Measurements from ENCODE around the gene CNTNAP2.
A peak's percentile ranks its signal among the peaks of the same experiment; 100 is the strongest.

Gene CNTNAP2

GRCh38 chr7:146116521-146117222, at the start of gene CNTNAP2:
TSS of gene CNTNAP2 (plus strand) at chr7:146116801. CDS start at chr7:146116877, 76 bp downstream.
- Histone ChIP-seq H3K27me3 (ENCODE audit: control insufficient read depth in 2 of 2, insufficient read depth in 2 of 2, low read length in 2 of 2) (peaks cover 2 to 8% of the 10 kb centered on the region in 2 donors), H3K27ac (ENCODE audit: low read depth in 2 of 2, low read length in 2 of 2) (no peak within 1 kb of the TSS), H3K9me3 (ENCODE audit: control insufficient read depth in 2 of 2, low read length in 2 of 2) (no peaks in the 10 kb centered on the region), H3K9ac (ENCODE audit: low read depth in 1 of 2, low read length in 2 of 2) (no peak within 1 kb of the TSS), H3K4me3 (ENCODE audit: low read length in 2 of 2) (peak within 1 kb of the TSS in 1 of 2 donors; percentile 23), H3K4me1 (ENCODE audit: control insufficient read depth in 2 of 2, insufficient read depth in 2 of 2, low read length in 2 of 2) (peaks cover 0 to 3% of the 10 kb centered on the region in 2 donors), H3K36me3 (ENCODE audit: control insufficient read depth in 2 of 2, insufficient read depth in 2 of 2, low read length in 2 of 2) (no peaks in the 10 kb centered on the region)

GRCh38 chr7:146067880-146068279, 48.7 kb upstream of the CNTNAP2 start:
- Histone ChIP-seq H3K9ac (ENCODE audit: low read depth in 1 of 2, low read length in 2 of 2) (no peak overlapping the region), H3K9me3 (ENCODE audit: control insufficient read depth in 2 of 2, low read length in 2 of 2) (no peaks in the 10 kb centered on the region), H3K27ac (ENCODE audit: low read depth in 2 of 2, low read length in 2 of 2) (no peak overlapping the region), H3K4me3 (ENCODE audit: low read length in 2 of 2) (no peak overlapping the region), H3K27me3 (ENCODE audit: control insufficient read depth in 2 of 2, insufficient read depth in 2 of 2, low read length in 2 of 2) (no peaks in the 10 kb centered on the region), H3K4me1 (ENCODE audit: control insufficient read depth in 2 of 2, insufficient read depth in 2 of 2, low read length in 2 of 2) (no peaks in the 10 kb centered on the region), H3K36me3 (ENCODE audit: control insufficient read depth in 2 of 2, insufficient read depth in 2 of 2, low read length in 2 of 2) (no peaks in the 10 kb centered on the region)

- Histone ChIP-seq H3K9ac (ENCODE audit: low read depth in 1 of 2, low read length in 2 of 2) (no peak overlapping the region), H3K9me3 (ENCODE audit: control insufficient read depth in 2 of 2, low read length in 2 of 2) (no peaks in the 10 kb centered on the region), H3K27me3 (ENCODE audit: control insufficient read depth in 2 of 2, insufficient read depth in 2 of 2, low read length in 2 of 2) (no peaks in the 10 kb centered on the region), H3K4me3 (ENCODE audit: low read length in 2 of 2) (no peak overlapping the region), H3K4me1 (ENCODE audit: control insufficient read depth in 2 of 2, insufficient read depth in 2 of 2, low read length in 2 of 2) (no peaks in the 10 kb centered on the region), H3K27ac (ENCODE audit: low read depth in 2 of 2, low read length in 2 of 2) (no peak overlapping the region), H3K36me3 (ENCODE audit: control insufficient read depth in 2 of 2, insufficient read depth in 2 of 2, low read length in 2 of 2) (no peaks in the 10 kb centered on the region)
Observed at GRCh38 chr7:146074195-146074765, 42.3 kb upstream of the CNTNAP2 start.

- H3K4me1 ChIP-seq (ENCODE audit: control insufficient read depth in 2 of 2, insufficient read depth in 2 of 2, low read length in 2 of 2), result no peaks in the 10 kb centered on the region
Observed at GRCh38 chr7:146076344-146076743, 40.3 kb upstream of the CNTNAP2 start.

GRCh38 chr7:146084086-146084485, 32.5 kb upstream of the CNTNAP2 start:
- Histone ChIP-seq H3K4me3 (ENCODE audit: low read length in 2 of 2) (no peak overlapping the region), H3K36me3 (ENCODE audit: control insufficient read depth in 2 of 2, insufficient read depth in 2 of 2, low read length in 2 of 2) (no peaks in the 10 kb centered on the region), H3K9me3 (ENCODE audit: control insufficient read depth in 2 of 2, low read length in 2 of 2) (no peaks in the 10 kb centered on the region), H3K4me1 (ENCODE audit: control insufficient read depth in 2 of 2, insufficient read depth in 2 of 2, low read length in 2 of 2) (no peaks in the 10 kb centered on the region), H3K27me3 (ENCODE audit: control insufficient read depth in 2 of 2, insufficient read depth in 2 of 2, low read length in 2 of 2) (no peaks in the 10 kb centered on the region), H3K9ac (ENCODE audit: low read depth in 1 of 2, low read length in 2 of 2) (no peak overlapping the region), H3K27ac (ENCODE audit: low read depth in 2 of 2, low read length in 2 of 2) (no peak overlapping the region)

More at GRCh38 chr7:146076344-146076743, 40.3 kb upstream of the CNTNAP2 start:
- H3K27me3 ChIP-seq (ENCODE audit: control insufficient read depth in 2 of 2, insufficient read depth in 2 of 2, low read length in 2 of 2), result no peaks in the 10 kb centered on the region
- no peaks in the 10 kb centered on the region for H3K36me3 ChIP-seq (ENCODE audit: control insufficient read depth in 2 of 2, insufficient read depth in 2 of 2, low read length in 2 of 2)
- no peak overlapping the region for H3K27ac ChIP-seq (ENCODE audit: low read depth in 2 of 2, low read length in 2 of 2)
- H3K9ac ChIP-seq (ENCODE audit: low read depth in 1 of 2, low read length in 2 of 2), result no peak overlapping the region
- H3K9me3 ChIP-seq (ENCODE audit: control insufficient read depth in 2 of 2, low read length in 2 of 2), result no peaks in the 10 kb centered on the region
- no peak overlapping the region for H3K4me3 ChIP-seq (ENCODE audit: low read length in 2 of 2)

- no peaks in the 10 kb centered on the region for H3K27me3 ChIP-seq (ENCODE audit: control insufficient read depth in 2 of 2, insufficient read depth in 2 of 2, low read length in 2 of 2)
- H3K4me1 ChIP-seq (ENCODE audit: control insufficient read depth in 2 of 2, insufficient read depth in 2 of 2, low read length in 2 of 2), result no peaks in the 10 kb centered on the region
- no peaks in the 10 kb centered on the region for H3K36me3 ChIP-seq (ENCODE audit: control insufficient read depth in 2 of 2, insufficient read depth in 2 of 2, low read length in 2 of 2)
- H3K27ac ChIP-seq (ENCODE audit: low read depth in 2 of 2, low read length in 2 of 2), result no peak overlapping the region
- no peak overlapping the region for H3K4me3 ChIP-seq (ENCODE audit: low read length in 2 of 2)
- no peak overlapping the region for H3K9ac ChIP-seq (ENCODE audit: low read depth in 1 of 2, low read length in 2 of 2)
- no peaks in the 10 kb centered on the region for H3K9me3 ChIP-seq (ENCODE audit: control insufficient read depth in 2 of 2, low read length in 2 of 2)
Observed at GRCh38 chr7:146090023-146090645, 26.5 kb upstream of the CNTNAP2 start.

GRCh38 chr7:146094356-146094755, 22.2 kb upstream of the CNTNAP2 start:
- Histone ChIP-seq H3K9ac (ENCODE audit: low read depth in 1 of 2, low read length in 2 of 2) (no peak overlapping the region), H3K9me3 (ENCODE audit: control insufficient read depth in 2 of 2, low read length in 2 of 2) (no peaks in the 10 kb centered on the region), H3K4me3 (ENCODE audit: low read length in 2 of 2) (no peak overlapping the region)

GRCh38 chr7:146096994-146097393, 19.6 kb upstream of the CNTNAP2 start:
- H3K36me3 ChIP-seq (ENCODE audit: control insufficient read depth in 2 of 2, insufficient read depth in 2 of 2, low read length in 2 of 2), result no peaks in the 10 kb centered on the region
- no peaks in the 10 kb centered on the region for H3K4me1 ChIP-seq (ENCODE audit: control insufficient read depth in 2 of 2, insufficient read depth in 2 of 2, low read length in 2 of 2)
- H3K27me3 ChIP-seq (ENCODE audit: control insufficient read depth in 2 of 2, insufficient read depth in 2 of 2, low read length in 2 of 2), result no peaks in the 10 kb centered on the region
- H3K27ac ChIP-seq (ENCODE audit: low read depth in 2 of 2, low read length in 2 of 2), result no peak overlapping the region
- no peak overlapping the region for H3K4me3 ChIP-seq (ENCODE audit: low read length in 2 of 2)
- no peaks in the 10 kb centered on the region for H3K9me3 ChIP-seq (ENCODE audit: control insufficient read depth in 2 of 2, low read length in 2 of 2)
- H3K9ac ChIP-seq (ENCODE audit: low read depth in 1 of 2, low read length in 2 of 2), result no peak overlapping the region

More at GRCh38 chr7:146094356-146094755, 22.2 kb upstream of the CNTNAP2 start:
- no peaks in the 10 kb centered on the region for H3K4me1 ChIP-seq (ENCODE audit: control insufficient read depth in 2 of 2, insufficient read depth in 2 of 2, low read length in 2 of 2)
- H3K36me3 ChIP-seq (ENCODE audit: control insufficient read depth in 2 of 2, insufficient read depth in 2 of 2, low read length in 2 of 2), result no peaks in the 10 kb centered on the region
- no peaks in the 10 kb centered on the region for H3K27me3 ChIP-seq (ENCODE audit: control insufficient read depth in 2 of 2, insufficient read depth in 2 of 2, low read length in 2 of 2)
- H3K27ac ChIP-seq (ENCODE audit: low read depth in 2 of 2, low read length in 2 of 2), result no peak overlapping the region

GRCh38 chr7:146106319-146106718, 10.3 kb upstream of the CNTNAP2 start:
- Histone ChIP-seq H3K4me1 (ENCODE audit: control insufficient read depth in 2 of 2, insufficient read depth in 2 of 2, low read length in 2 of 2) (no peaks in the 10 kb centered on the region), H3K4me3 (ENCODE audit: low read length in 2 of 2) (no peak overlapping the region), H3K27ac (ENCODE audit: low read depth in 2 of 2, low read length in 2 of 2) (no peak overlapping the region), H3K9ac (ENCODE audit: low read depth in 1 of 2, low read length in 2 of 2) (no peak overlapping the region), H3K9me3 (ENCODE audit: control insufficient read depth in 2 of 2, low read length in 2 of 2) (no peaks in the 10 kb centered on the region), H3K27me3 (ENCODE audit: control insufficient read depth in 2 of 2, insufficient read depth in 2 of 2, low read length in 2 of 2) (no peaks in the 10 kb centered on the region), H3K36me3 (ENCODE audit: control insufficient read depth in 2 of 2, insufficient read depth in 2 of 2, low read length in 2 of 2) (no peaks in the 10 kb centered on the region)

- H3K27ac ChIP-seq (ENCODE audit: low read depth in 2 of 2, low read length in 2 of 2), result no peak overlapping the region
- H3K36me3 ChIP-seq (ENCODE audit: control insufficient read depth in 2 of 2, insufficient read depth in 2 of 2, low read length in 2 of 2), result no peaks in the 10 kb centered on the region
- peaks cover 2 to 8% of the 10 kb centered on the region in 2 donors for H3K27me3 ChIP-seq (ENCODE audit: control insufficient read depth in 2 of 2, insufficient read depth in 2 of 2, low read length in 2 of 2)
- H3K4me3 ChIP-seq (ENCODE audit: low read length in 2 of 2), result no peak overlapping the region
- peaks cover 0 to 3% of the 10 kb centered on the region in 2 donors for H3K4me1 ChIP-seq (ENCODE audit: control insufficient read depth in 2 of 2, insufficient read depth in 2 of 2, low read length in 2 of 2)
- H3K9me3 ChIP-seq (ENCODE audit: control insufficient read depth in 2 of 2, low read length in 2 of 2), result no peaks in the 10 kb centered on the region
- H3K9ac ChIP-seq (ENCODE audit: low read depth in 1 of 2, low read length in 2 of 2), result no peak overlapping the region
Observed at GRCh38 chr7:146112755-146113154, 3.8 kb upstream of the CNTNAP2 start.
